HCT116 (cell line): ENCODE results near the gene PSMC5.

Experiments
- CBX3 ChIP-seq: IDR thresholded peaks from 2 replicates; pipeline ENCODE4 v1.6.1; 2012; ENCODE audit warnings: low read depth
- CEBPB ChIP-seq: IDR thresholded peaks from 2 replicates; pipeline ENCODE4 v1.6.1; 2012; ENCODE audit warnings: low read depth
- EZH2 ChIP-seq: fragments of 200-600 bp; sonication (generic); IDR thresholded peaks from 2 replicates; pipeline ENCODE4 v1.6.1; 2017; ENCODE audit warnings: antibody characterized with exemption, mixed run types
- JUND ChIP-seq: IDR thresholded peaks from 2 replicates; pipeline ENCODE4 v1.6.1; 2012
- POLR2A ChIP-seq: IDR thresholded peaks from 2 replicates; pipeline ENCODE4 v1.7.0; 2011; ENCODE audit warnings: borderline replicate concordance; ENCODE audit not compliant: insufficient read depth, insufficient read length; ENCODE audit errors: extremely low read depth
- POLR2AphosphoS5 ChIP-seq: IDR thresholded peaks from 2 replicates; pipeline ENCODE4 v1.6.1; 2011; ENCODE audit warnings: mild to moderate bottlenecking, low read depth, low read length, moderate library complexity
- YY1 ChIP-seq: IDR thresholded peaks from 2 replicates; pipeline ENCODE4 v1.6.1; 2011; ENCODE audit warnings: low read length, low read depth, moderate library complexity, mild to moderate bottlenecking; ENCODE audit not compliant: insufficient replicate concordance; ENCODE audit errors: extremely low read depth
- TF ChIP-seq, protein P1 (sequence below), 3 experiments: fragments of 200-600 bp in 1 of 3; sonication (generic) in 1 of 3; IDR thresholded peaks in 2 of 3; conservative IDR thresholded peaks in 1 of 3; 2 replicates each; pipeline ENCODE4 v1.5.1; 2012 to 2017; ENCODE audit warnings: low read depth in 2 of 3, low read length in 2 of 3, antibody characterized with exemption in 1 of 3, borderline replicate concordance in 1 of 3, control low read depth in 1 of 3, mild to moderate bottlenecking in 1 of 3, mixed read lengths in 1 of 3, mixed run types in 1 of 3, moderate library complexity in 1 of 3; ENCODE audit not compliant: insufficient read depth in 1 of 3

DNA sequence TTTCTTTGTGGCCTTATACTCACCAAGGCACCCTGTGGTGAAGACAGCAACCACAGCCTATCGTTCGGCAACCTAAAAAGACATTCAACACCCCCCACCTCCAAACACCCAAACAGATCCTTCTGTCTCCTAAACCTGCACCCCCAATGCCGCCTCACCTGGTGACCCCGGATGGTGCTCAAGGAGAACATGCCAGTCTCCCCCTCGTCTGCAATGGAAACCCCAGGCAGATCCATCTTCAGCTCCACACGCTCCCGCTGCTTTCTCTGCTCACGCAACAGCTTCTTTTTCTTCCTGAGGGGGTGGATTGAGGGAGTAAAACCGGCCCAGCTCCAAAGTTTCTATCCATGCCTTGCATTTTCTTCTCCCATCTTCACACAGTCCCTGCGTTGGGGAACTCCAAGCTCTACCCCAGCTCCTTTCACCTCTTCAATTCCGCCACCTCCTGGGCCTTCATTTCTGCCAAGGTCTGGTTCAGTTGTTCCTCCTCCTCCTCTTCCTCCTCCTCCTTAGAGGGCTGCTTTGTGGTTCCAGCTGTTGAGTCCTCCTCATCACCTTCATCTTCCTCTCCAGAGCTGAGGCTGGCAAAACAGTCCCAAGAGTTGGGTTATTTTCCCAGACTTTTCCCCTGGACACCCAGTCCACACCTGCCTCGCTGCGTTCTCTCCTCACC is 3.4 kb upstream of the PSMC5 start:
- no peak for TF ChIP-seq EZH2
- TF ChIP-seq, protein P1, sequence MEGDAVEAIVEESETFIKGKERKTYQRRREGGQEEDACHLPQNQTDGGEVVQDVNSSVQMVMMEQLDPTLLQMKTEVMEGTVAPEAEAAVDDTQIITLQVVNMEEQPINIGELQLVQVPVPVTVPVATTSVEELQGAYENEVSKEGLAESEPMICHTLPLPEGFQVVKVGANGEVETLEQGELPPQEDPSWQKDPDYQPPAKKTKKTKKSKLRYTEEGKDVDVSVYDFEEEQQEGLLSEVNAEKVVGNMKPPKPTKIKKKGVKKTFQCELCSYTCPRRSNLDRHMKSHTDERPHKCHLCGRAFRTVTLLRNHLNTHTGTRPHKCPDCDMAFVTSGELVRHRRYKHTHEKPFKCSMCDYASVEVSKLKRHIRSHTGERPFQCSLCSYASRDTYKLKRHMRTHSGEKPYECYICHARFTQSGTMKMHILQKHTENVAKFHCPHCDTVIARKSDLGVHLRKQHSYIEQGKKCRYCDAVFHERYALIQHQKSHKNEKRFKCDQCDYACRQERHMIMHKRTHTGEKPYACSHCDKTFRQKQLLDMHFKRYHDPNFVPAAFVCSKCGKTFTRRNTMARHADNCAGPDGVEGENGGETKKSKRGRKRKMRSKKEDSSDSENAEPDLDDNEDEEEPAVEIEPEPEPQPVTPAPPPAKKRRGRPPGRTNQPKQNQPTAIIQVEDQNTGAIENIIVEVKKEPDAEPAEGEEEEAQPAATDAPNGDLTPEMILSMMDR (IDR thresholded peaks at IDR 0.05 in 2 of 3, conservative IDR thresholded peaks at IDR 0.05 in 1 of 3; ENCODE audit: borderline replicate concordance in 1 of 3, insufficient read depth in 1 of 3, low read depth in 2 of 3, low read length in 2 of 3): no peak
- no peak for TF ChIP-seq CBX3
- TF ChIP-seq POLR2A: no peak
- TF ChIP-seq JUND: no peak
- no peak for TF ChIP-seq YY1
- no peak for TF ChIP-seq CEBPB
- no peak for TF ChIP-seq POLR2AphosphoS5
